Activated effector memory CD4-positive, alpha-beta T cell treated with anti-CD3 and anti-CD28 coated beads, Interleukin-2, amount 50 U/mL, for 16 hours (primary cell): Measurements from ENCODE around the gene MRPL11.

ENCODE experiments used
- DNase-seq: peaks from one replicate; pipeline ENCODE4 v3.0.0-alpha.2; 2020

MRPL11 gene

DNA sequence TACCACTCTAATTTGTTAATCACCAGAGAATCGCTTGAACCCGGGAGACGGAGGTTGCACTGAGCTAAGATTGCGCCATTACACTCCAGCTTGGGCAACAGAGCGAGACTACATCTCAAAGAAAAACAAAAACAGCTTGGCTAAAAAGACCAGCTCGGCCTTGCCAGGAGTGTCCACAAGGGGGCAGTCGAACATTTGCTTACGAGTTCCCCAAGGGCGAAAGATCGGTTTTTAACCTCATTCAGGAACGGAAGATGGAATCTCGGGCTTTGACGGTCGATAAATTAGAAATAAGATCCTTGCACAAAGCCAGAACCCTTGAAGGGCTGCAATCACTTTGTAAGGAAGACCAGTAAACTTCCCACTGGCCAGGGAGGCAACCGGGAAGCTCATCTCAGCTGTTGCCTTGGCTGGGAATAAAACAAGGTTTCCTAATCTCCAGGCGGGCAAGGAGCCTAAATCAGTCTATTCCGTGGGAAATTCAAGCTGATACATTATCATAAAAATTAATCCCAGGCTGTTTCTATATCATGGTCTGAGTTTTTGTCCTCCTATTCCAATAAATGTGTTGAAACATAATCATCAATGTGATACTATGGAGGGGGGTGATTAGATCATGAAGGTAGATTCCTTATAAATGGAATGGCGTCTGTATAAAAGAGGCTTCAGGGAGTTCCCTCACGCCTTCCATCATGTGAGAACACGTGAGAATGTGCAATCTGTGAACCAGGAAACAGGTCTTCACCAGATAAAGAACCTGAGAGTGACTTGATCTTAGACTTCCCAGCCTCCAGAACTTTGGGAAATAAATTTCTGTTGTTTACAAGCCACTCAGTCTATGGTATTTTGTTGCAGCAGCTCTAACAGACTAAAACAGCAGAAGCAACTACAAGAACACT is 52.2 kb downstream of the MRPL11 start:
- DNase-seq: peak; percentile 92
